Stomach (tissue), 9 donors: ENCODE data around the gene CSNK1E. TPM values are rescaled to one million over a fixed set of nuclear protein-coding genes. Genes with fewer than 3 reads are reported as not detected.

Experiments
- DNase-seq, 2 donors: peaks; one replicate each; pipeline versions ENCODE4 v3.0.0 to v3.0.0-alpha.2; 2013 to 2019
- H3K27ac ChIP-seq, 5 donors: fragments of 200-600 bp in 4 of 5; sonication (generic) in 4 of 5; one replicate each; pipeline ENCODE4 v1.5.1; 2013 to 2019; ENCODE audit warnings: mild to moderate bottlenecking in 1 of 5, moderate library complexity in 1 of 5
- H3K27me3 ChIP-seq, 3 donors: fragments of 200-600 bp; sonication (generic); one replicate each; pipeline ENCODE4 v1.5.1; 2017 to 2019; ENCODE audit warnings: mixed run types in 1 of 3
- H3K36me3 ChIP-seq, 4 donors: fragments of 200-600 bp; sonication (generic); 1 replicate in 3 of 4; 2 replicates in 1 of 4; pipeline ENCODE4 v1.5.1; 2016 to 2019
- H3K4me1 ChIP-seq, 4 donors: fragments of 200-600 bp; sonication (generic); one replicate each; pipeline ENCODE4 v1.5.1; 2016 to 2019
- H3K4me3 ChIP-seq, 4 donors: fragments of 200-600 bp; sonication (generic) in 3 of 4; one replicate each; pipeline ENCODE4 v1.5.1; 2016 to 2019; ENCODE audit warnings: mild to moderate bottlenecking in 1 of 4
- H3K9me3 ChIP-seq, 4 donors: fragments of 200-600 bp; sonication (generic); one replicate each; pipeline ENCODE4 v1.5.1; 2016 to 2019
- CTCF ChIP-seq, 7 experiments: fragments of 450-650 bp in 4 of 7; fragments of 200-600 bp in 3 of 7; sonication (generic) in 3 of 7; IDR thresholded peaks; one replicate each; pipeline ENCODE4 v1.5.1; 2016 to 2019; ENCODE audit warnings: antibody characterized with exemption in 7 of 7, control low read depth in 2 of 7, mild to moderate bottlenecking in 1 of 7
- EP300 ChIP-seq: sonication (generic); formaldehyde crosslinking; IDR thresholded peaks from one replicate; pipeline ENCODE4 v1.6.1; 2017; ENCODE audit warnings: antibody characterized with exemption
- POLR2A ChIP-seq, 4 donors: fragments of 450-650 bp; IDR thresholded peaks; one replicate each; pipeline ENCODE4 v1.6.1; 2016; ENCODE audit warnings: antibody characterized with exemption in 4 of 4, control low read depth in 2 of 4, mild to moderate bottlenecking in 1 of 4, moderate library complexity in 1 of 4
- POLR2AphosphoS5 ChIP-seq, 3 donors: sonication (generic); formaldehyde crosslinking; IDR thresholded peaks; one replicate each; pipeline ENCODE4 v1.6.1; 2016; ENCODE audit warnings: antibody characterized with exemption in 3 of 3
- WGBS, 5 donors: extraction: QIAGEN DNeasy Blood & Tissue Kit in 3 of 5; methylation state at CpG; one replicate each; pipeline versions ENCODE4 v1.1.5 to v1.1.7; 2013 to 2018; 5-methylcytosine and 5-hydroxymethylcytosine counted together
- intact Hi-C: fragments of 100-400 bp; cut with DNase I; formaldehyde crosslinking; loops from one replicate; pipeline ENCODE4 v1.15.1; 2023; ENCODE audit warnings: low total_unique reads
- polyA plus RNA-seq, 3 donors: library from polyadenylated mRNA; stranded (reverse); fragments of 200-250 nt; gene quantifications; one replicate each; pipeline ENCODE4 v1.2.3, GENCODE V29; 2013
- total RNA-seq, 5 donors: library from RNA; depleted of rRNA; stranded (reverse); fragments of >200 nt; gene quantifications; one replicate each; pipeline versions ENCODE4 v1.1.0 to v1.2.3, GENCODE V29; 2014 to 2016
- donor health status: healthy with polysubstance abuse.
- donor health status: Bipolar disorder and iron deficiency.
- donor health status: healthy.

The CSNK1E gene
- total and polyA plus RNA-seq, 8 donors: 19.4 to 135 (median 68.1) TPM

DNA sequence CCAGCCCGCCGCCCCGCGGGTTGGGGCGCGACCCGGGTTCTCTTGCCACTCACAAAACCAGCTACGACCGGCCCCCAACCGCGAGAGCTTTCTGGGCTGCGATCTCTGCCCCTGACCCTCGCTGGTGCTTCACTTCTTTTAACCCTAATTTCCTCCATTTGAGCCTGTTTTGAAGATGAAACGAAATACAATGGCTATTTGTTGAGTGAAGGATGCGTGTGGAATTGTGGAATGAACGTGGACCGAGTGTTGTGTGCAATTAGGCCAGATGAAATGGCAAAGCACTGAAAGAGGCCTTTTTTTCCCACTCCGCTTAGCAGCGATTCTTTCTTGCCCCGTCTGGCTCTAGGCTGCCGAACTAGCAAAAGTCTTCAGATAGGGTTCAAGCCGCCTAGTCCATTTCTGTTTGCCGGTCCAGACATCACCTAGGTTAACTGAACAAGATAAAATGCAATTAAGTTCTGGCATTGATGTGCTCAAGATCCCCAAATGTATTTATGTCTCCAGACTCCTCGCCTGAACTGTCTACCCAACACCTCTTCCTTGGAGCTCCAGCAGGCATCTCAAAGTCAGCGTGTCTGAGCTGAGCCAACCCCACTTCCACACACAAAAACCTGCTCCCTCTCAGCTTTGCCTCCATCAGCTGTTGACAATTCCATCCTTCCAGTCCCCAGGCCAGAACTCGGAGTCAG, 44.0 kb downstream of the CSNK1E start:
- Histone ChIP-seq H3K9me3 (no peaks in the 10 kb centered on the region), H3K27me3 (no peaks in the 10 kb centered on the region), H3K4me3 (peak overlapping the region; percentile 88 to 100 (median 94)), H3K27ac (peak overlapping the region; percentile 90 to 96 (median 94)), H3K36me3 (no peaks in the 10 kb centered on the region), H3K4me1 (peaks cover 14 to 48% (median 37%) of the 10 kb centered on the region in 4 donors)
- whole genome bisulfite sequencing, 5 donors: 11 to 16% (median 11%) methylated on average over 24 to 26 of the region's 26 CpGs
- intact Hi-C loops: no loop called here
- TF ChIP-seq EP300 (no peak), POLR2A (IDR thresholded peaks at IDR 0.05) (no peak), CTCF (IDR thresholded peaks at IDR 0.05) (no peak), POLR2AphosphoS5 (IDR thresholded peaks at IDR 0.05) (no peak)
- DNase-seq: peak in 1 of 2 donors; percentile 58

DNA sequence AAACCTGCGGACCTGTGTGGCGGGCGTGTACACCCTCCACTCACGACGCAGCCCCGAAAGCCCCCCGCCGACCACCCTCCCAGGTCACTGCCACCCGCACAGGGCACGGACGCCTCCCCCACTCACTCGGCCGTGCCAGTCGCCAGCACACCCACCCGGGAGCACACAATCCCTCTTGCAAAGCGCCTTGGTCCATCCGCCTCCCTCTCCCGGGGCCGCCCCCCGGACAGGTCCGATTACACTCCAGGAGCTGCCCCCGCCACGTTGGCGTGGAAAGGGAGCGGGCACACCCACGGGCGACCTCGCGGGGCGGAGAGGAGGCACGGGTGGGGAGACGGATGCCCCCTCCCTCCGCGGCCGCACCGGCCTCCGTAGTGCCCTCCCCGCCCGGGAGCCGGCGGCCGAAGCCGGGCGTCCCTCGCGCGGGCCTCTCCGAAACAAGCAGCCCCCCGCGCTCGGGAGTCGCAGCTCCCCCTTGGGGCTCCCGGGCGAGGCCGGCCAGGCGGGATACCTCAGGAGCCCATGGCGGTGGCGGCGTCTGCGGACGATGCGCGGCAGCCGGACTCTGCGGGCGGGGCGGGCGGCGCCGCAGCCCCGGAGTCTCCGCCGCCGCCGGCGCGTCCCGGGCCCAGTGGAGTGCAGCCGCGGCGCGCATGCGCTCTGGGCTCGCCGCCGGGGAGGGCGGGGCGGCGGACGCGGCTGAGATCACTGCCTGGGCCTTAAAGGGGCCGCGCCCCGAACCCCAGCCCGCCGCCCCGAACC, 44.7 kb downstream of the CSNK1E start, which contains the start of gene TMEM184B:
TMEM184B (minus strand) TSS at position 638 of the 762 bp plus-strand sequence. CDS start 25,049 bp downstream, outside the sequence.
- Histone ChIP-seq H3K36me3 (no peaks in the 10 kb centered on the region), H3K4me3 (peak within 1 kb of the TSS; percentile 88 to 100 (median 94)), H3K27ac (peak within 1 kb of the TSS; percentile 90 to 96 (median 94)), H3K4me1 (peaks cover 14 to 55% (median 38%) of the 10 kb centered on the region in 4 donors), H3K27me3 (no peaks in the 10 kb centered on the region), H3K9me3 (no peaks in the 10 kb centered on the region)
- TF ChIP-seq CTCF (IDR thresholded peaks at IDR 0.05) (no peak), POLR2AphosphoS5 (IDR thresholded peaks at IDR 0.05) (peak; percentile 17 to 67 (median 33))
- 1 to 4% (median 1%) methylated on average over 5 to 97 of the region's 97 CpGs for WGBS, 5 donors
- peak; percentile 86 to 96 for DNase-seq
- intact Hi-C loops: no loop called here

DNA sequence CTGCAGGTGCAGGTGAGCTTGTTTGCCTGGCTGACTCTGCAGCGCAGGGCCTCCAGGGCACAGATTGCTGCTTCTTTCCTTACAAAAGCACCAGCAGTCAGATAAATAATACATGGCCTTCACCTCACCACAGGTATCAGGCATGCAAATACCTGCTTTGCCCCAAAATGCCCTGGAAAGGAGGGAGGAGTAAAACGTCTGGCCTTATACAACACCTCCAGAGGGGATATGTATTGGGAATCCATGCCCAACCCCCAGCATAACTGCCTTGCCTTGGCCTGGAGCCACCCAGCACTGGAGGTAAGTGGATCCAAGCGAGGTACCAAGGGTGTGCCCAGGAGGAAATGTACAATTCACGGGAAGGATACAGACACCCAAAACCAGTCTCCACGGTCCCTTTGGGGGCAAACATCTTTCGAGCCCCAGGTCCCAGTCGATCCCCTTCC, 45.3 kb downstream of the CSNK1E start:
- 2 to 5% (median 5%) methylated on average over 7 of the region's 7 CpGs for WGBS, 5 donors
- DNase-seq: peak; percentile 71 to 77
- TF ChIP-seq EP300 (no peak), POLR2AphosphoS5 (IDR thresholded peaks at IDR 0.05) (peak in 1 of 3 donors; percentile 39)
- Histone ChIP-seq H3K9me3 (no peaks in the 10 kb centered on the region), H3K4me1 (peaks cover 14 to 61% (median 43%) of the 10 kb centered on the region in 4 donors), H3K4me3 (peak overlapping the region; percentile 88 to 100 (median 94)), H3K36me3 (no peaks in the 10 kb centered on the region), H3K27me3 (no peaks in the 10 kb centered on the region), H3K27ac (peak overlapping the region; percentile 90 to 96 (median 94))
- intact Hi-C loops: no loop called here

GRCh38 chr22:38271101-38271500, 46.1 kb downstream of the CSNK1E start:
- Histone ChIP-seq H3K9me3 (no peaks in the 10 kb centered on the region), H3K4me3 (peak overlapping the region in 3 of 4 donors; percentile 88 to 100 (median 94)), H3K36me3 (no peaks in the 10 kb centered on the region), H3K4me1 (peaks cover 22 to 69% (median 52%) of the 10 kb centered on the region in 4 donors), H3K27ac (peak overlapping the region in 4 of 5 donors; percentile 5 to 96 (median 50)), H3K27me3 (no peaks in the 10 kb centered on the region)
- no peak for TF ChIP-seq POLR2A (IDR thresholded peaks at IDR 0.05)
- TF ChIP-seq EP300: no peak
- TF ChIP-seq POLR2AphosphoS5 (IDR thresholded peaks at IDR 0.05): no peak
- no peak for TF ChIP-seq CTCF (IDR thresholded peaks at IDR 0.05)
- 82 to 89% (median 86%) methylated on average over 6 to 7 of the region's 7 CpGs for WGBS, 5 donors
- DNase-seq: no peak
- intact Hi-C loops: no loop called here
